ENCODE results near the gene DNM1. TPM values are rescaled to one million over a fixed set of nuclear protein-coding genes. Genes with fewer than 3 reads are reported as not detected.

DNM1 gene
- total and polyA plus RNA-seq, 2 of the 8 experiments (the other 6 are each of a cell fraction or from before 2014, with no cell fraction given): 34.3 to 62.7 TPM

- H2BK12ac ChIP-seq (ENCODE audit: low read depth, low read length): peak within 1 kb of the TSS; percentile 68
- WGBS, 2 experiments (ENCODE audit: extremely low coverage in 1 of 2, insufficient coverage in 1 of 2, insufficient read length in 1 of 2, insufficient replicate concordance in 2 of 2, low coverage in 1 of 2, low lambda C conversion rate in 2 of 2, missing lambda C conversion rate in 1 of 2): 2% methylated on average over 52 of the region's 57 CpGs; no CpG with 5 or more reads in 1 of the 2 experiments
- peaks cover 0 to 13% (median 9%) of the 10 kb centered on the region in 4 experiments; a peak in 6 of 8 replicates for H3K36me3 ChIP-seq (ENCODE audit: control insufficient read depth in 2 of 4, insufficient read depth in 4 of 4, low read length in 3 of 4)
- DNase-seq (ENCODE audit: low read depth in 1 of 2, low spot score in 2 of 2) (no peak), FAIRE-seq (no peak)
- peak within 1 kb of the TSS; percentile 94 for H4K8ac ChIP-seq (ENCODE audit: extremely low read depth, insufficient read depth, low read length)
- H3K4ac ChIP-seq (replicated peaks; ENCODE audit: insufficient read length, low read depth, low read length): peak within 1 kb of the TSS; percentile 47
- no peak within 1 kb of the TSS for H3K23ac ChIP-seq (ENCODE audit: insufficient read length)
- H3K4me2 ChIP-seq (ENCODE audit: insufficient read depth in 1 of 2, low read depth in 2 of 2, low read length in 2 of 2): peak within 1 kb of the TSS; percentile 90 to 94
- peak within 1 kb of the TSS; percentile 49 for H4K91ac ChIP-seq (replicated peaks; ENCODE audit: insufficient read length, low read length)
- no peak within 1 kb of the TSS for H2BK120ac ChIP-seq (replicated peaks; ENCODE audit: low read depth, low read length)
- H3K79me1 ChIP-seq (ENCODE audit: low read depth, low read length): no peaks in the 10 kb centered on the region
- peak within 1 kb of the TSS; percentile 75 for H2BK5ac ChIP-seq (ENCODE audit: low read depth, low read length)
- H3K14ac ChIP-seq (ENCODE audit: insufficient read length): no peak within 1 kb of the TSS
- no peak within 1 kb of the TSS for H2AK5ac ChIP-seq (ENCODE audit: low read depth, low read length)
- H3K9me3 ChIP-seq (ENCODE audit: insufficient read depth in 2 of 2, low read depth in 1 of 2, low read length in 1 of 2): no peaks in the 10 kb centered on the region
- peaks cover 0 to 2% of the 10 kb centered on the region in 2 experiments for H4K20me1 ChIP-seq (replicated peaks in 1 of 2; ENCODE audit: control insufficient read depth in 1 of 2, insufficient read depth in 2 of 2, low read length in 2 of 2)
- H3K79me2 ChIP-seq (ENCODE audit: control insufficient read depth in 1 of 2, insufficient read depth in 2 of 2, low read length in 2 of 2): peaks cover 0 to 8% of the 10 kb centered on the region in 2 experiments; a peak in 1 of 4 replicates
- H4K5ac ChIP-seq (ENCODE audit: insufficient read length, low read depth, low read length): peak within 1 kb of the TSS; percentile 13
- H2BK15ac ChIP-seq (ENCODE audit: low read length): no peak within 1 kb of the TSS
- ChIA-PET POLR2A (ENCODE audit: partially characterized antibody) (interaction anchor here (0.6 to 1.9 kb wide), 16 partner anchors 10 to 277 kb away, joined by 3 to 9 read pairs (median 4); partner anchors contain the start of genes CERCAM, GLE1, SPTAN1 and URM1), CTCF (ENCODE audit: partially characterized antibody) (interaction anchor here (0.6 to 1.0 kb wide), 2 partner anchors 11 to 16 kb away, joined by 3 read pairs; no protein-coding TSS in a partner anchor)
- peaks cover 11% of the 10 kb centered on the region for H3K23me2 ChIP-seq (ENCODE audit: low read depth, low read length)
- H3K4me1 ChIP-seq (replicated peaks in 1 of 4; ENCODE audit: control insufficient read depth in 3 of 4, insufficient read depth in 4 of 4, low read length in 3 of 4): peaks cover 0 to 4% (median 3%) of the 10 kb centered on the region in 4 experiments; a peak in 5 of 7 replicates
- peak within 1 kb of the TSS; percentile 57 to 78 (median 72) for H3K9ac ChIP-seq (replicated peaks in 1 of 4; ENCODE audit: extremely low read depth in 1 of 4, low read depth in 3 of 4, low read length in 3 of 4)
- peak within 1 kb of the TSS; percentile 63 for H3K56ac ChIP-seq (replicated peaks; ENCODE audit: insufficient read length, low read depth, low read length)
- H2BK20ac ChIP-seq (ENCODE audit: low read length): no peak within 1 kb of the TSS
- peak within 1 kb of the TSS; percentile 77 to 92 (median 87) for H3K4me3 ChIP-seq (ENCODE audit: extremely low read depth in 1 of 4, insufficient read depth in 2 of 4, low read depth in 3 of 4, low read length in 4 of 4)
- H3K27ac ChIP-seq (ENCODE audit: low read depth, low read length): peak within 1 kb of the TSS; percentile 47
- peak within 1 kb of the TSS; percentile 63 for H3K18ac ChIP-seq (ENCODE audit: extremely low read depth, low read length)
- peak within 1 kb of the TSS; percentile 80 for H2AFZ ChIP-seq (ENCODE audit: low read length)
- no peaks in the 10 kb centered on the region for H3K27me3 ChIP-seq (replicated peaks in 1 of 4; ENCODE audit: control insufficient read depth in 3 of 4, extremely low read depth in 1 of 4, insufficient read depth in 3 of 4, low read length in 3 of 4)
- TF ChIP-seq JUND (IDR thresholded peaks at IDR 0.05; ENCODE audit: low read length): 0 out of 2 replicates have a peak, but pooled peaks have one; percentile 49
- no peak for TF ChIP-seq TBP (IDR thresholded peaks at IDR 0.05; ENCODE audit: low read depth, low read length)
- TF ChIP-seq HDAC2 (IDR thresholded peaks at IDR 0.05; ENCODE audit: borderline replicate concordance in 1 of 2, low read depth in 2 of 2, low read length in 2 of 2): 0 out of 4 replicates have a peak, but pooled peaks of 1 of the 2 experiments have one; percentile 23
- no peak for TF ChIP-seq TAF1 (IDR thresholded peaks at IDR 0.05; ENCODE audit: low read depth, low read length)
- TF ChIP-seq TEAD4 (IDR thresholded peaks at IDR 0.05; ENCODE audit: low read depth, low read length): peak; percentile 45; the same call in 1 of the 2 replicates
- TF ChIP-seq PHF8 (conservative IDR thresholded peaks at IDR 0.05; ENCODE audit: low read depth, low read length): peak; percentile 42
- peak; percentile 61 to 67; a peak in 1 of 4 replicates for TF ChIP-seq SIN3A (conservative IDR thresholded peaks at IDR 0.05 in 1 of 2, IDR thresholded peaks at IDR 0.05 in 1 of 2; ENCODE audit: low read depth in 1 of 2, low read length in 2 of 2)
- no peak for TF ChIP-seq RBBP5 (IDR thresholded peaks at IDR 0.05; ENCODE audit: borderline replicate concordance, low read depth, low read length)
- TF ChIP-seq ZNF274 (IDR thresholded peaks at IDR 0.05; ENCODE audit: borderline replicate concordance, extremely low read depth, low read length): no peak
- TF ChIP-seq SP1 (IDR thresholded peaks at IDR 0.05; ENCODE audit: low read depth, low read length): no peak
- TF ChIP-seq JUN (IDR thresholded peaks at IDR 0.05; ENCODE audit: low read depth, low read length): no peak
Observed at GRCh38 chr9:128275198-128276007, 72.2 kb downstream of the DNM1 start, which contains the start of gene GOLGA2. Gene GOLGA2, minus strand, starts transcription at chr9:128276007. Its CDS starts 31 bp downstream, at chr9:128275976.
